Activated CD8-positive, alpha-beta memory T cell treated with anti-CD3 and anti-CD28 coated beads, Interleukin-2, amount 50 U/mL, for 48 hours (primary cell): ENCODE measurements around the gene THEM5.
A peak's percentile ranks its signal among the peaks of the same experiment; 100 is the strongest.
"Not testable (repeated sequence)": the region's sequence is repeated elsewhere in the genome, so short reads cannot be mapped to it uniquely, and the experiment has no call there.

ENCODE experiments used
- DNase-seq: peaks from one replicate; pipeline ENCODE4 v3.0.0-alpha.2; 2020

THEM5 gene, protein sequence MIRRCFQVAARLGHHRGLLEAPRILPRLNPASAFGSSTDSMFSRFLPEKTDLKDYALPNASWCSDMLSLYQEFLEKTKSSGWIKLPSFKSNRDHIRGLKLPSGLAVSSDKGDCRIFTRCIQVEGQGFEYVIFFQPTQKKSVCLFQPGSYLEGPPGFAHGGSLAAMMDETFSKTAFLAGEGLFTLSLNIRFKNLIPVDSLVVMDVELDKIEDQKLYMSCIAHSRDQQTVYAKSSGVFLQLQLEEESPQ

DNA sequence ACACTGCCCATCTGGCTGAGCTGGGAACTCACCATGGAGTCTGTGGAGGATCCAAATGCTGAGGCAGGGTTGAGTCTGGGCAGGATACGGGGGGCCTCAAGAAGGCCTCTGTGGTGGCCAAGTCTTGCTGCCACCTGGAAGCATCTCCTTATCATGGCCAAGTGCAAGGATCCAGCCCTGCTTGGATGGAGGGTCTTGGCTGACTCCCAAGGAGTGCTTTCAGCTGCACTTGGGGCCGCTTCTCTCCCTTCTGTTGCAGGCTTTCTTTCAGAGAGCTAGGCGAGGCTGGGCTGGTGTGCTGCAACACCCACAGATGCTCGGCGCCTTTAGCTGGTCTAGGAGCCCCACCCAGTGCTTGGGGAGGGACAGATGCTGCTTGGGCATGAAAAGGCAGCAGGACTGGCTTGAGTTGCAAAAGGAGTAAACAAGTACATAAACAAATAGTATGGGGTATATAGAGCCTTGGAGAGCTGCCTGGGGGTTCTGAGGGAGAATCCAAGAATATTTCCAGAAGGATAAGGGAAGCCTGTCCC, at the start of gene THEM5:
THEM5 (minus strand) TSS at position 302 of the 533 bp plus-strand sequence; CDS start at position 155, 147 bp downstream.
- peak; percentile 47 for DNase-seq

DNA sequence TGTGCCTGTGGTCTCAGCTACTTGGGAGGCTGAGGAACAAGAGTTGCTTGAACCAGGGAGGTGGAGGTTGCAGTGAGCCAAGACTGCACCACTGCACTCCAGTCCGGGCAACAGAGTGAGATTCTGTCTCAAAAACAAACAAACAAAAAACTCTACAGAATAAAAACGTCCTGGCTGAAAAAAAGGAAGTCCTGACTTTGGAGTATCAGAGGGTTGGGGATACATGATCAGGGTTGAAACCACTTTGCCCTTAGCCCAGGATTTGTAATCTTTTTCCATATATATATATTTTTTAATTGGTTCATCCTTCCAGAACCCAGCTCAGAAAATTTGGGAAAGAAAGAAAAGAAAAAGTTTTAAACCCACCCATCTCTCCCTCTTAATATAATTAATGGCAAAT, 49.3 kb upstream of the THEM5 start:
- no peak for DNase-seq

DNA sequence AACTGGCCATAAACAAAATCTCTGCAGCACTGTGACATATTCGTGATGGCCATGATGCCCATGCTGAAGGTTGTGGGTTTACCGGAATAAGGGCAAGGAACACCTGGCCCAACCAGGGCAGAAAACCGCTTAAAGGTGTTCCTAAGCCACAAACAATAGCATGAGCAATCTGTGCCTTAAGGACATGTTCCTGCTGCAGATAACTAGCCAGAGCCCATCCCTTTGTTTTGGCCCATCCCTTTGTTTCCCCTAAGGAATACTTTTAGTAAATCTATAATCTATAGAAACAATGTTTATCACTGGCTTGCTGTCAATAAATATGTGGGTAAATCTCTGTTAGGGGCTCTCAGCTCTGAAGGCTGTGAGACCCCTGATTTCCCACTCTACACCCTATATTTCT, 47.3 kb upstream of the THEM5 start:
- not testable (repeated sequence) for DNase-seq

DNA sequence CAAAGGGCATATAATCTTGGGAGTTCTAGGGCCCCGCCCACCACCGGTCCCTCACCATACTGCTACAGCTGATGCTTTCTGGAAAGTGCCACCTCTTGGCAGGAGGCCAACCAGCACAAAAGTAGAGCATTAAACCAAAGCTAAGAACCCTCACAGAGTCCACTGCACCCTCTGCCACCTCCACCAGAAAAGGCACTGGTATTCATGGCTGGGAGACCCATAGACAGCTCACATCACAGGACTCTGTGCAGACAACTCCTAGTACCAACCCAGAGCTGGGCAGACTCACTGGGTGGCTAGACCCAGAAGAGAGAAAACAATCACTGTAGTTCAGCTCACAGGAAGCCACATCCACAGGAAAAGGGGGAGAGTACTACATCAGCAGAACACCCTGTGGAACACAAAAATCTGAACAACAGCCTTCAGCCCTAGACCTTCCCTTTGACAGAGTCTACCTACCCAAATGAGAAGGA, 45.0 kb upstream of the THEM5 start:
- peak; percentile 59 for DNase-seq

DNA sequence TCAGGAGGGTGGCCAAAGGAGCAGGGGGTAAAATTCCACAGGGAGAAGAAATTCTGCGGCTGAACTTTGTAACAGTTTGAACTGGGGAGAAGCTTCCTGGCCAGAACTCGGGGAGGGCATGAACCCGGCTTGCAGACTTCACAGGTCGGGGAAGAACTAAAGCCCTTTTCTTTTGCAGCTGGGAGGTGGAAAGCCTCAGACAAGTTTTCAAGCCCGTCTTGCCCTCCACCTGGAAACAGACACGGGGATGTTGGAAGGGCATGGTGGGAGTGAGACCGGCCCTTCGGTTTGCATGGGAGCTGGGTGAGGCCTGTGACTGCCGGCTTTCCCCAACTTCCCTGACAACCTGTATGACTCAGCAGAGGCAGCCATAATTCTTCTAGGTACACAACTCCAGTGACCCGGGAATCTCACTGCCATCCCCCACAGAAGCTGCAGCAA, 44.5 kb upstream of the THEM5 start:
- no peak for DNase-seq

DNA sequence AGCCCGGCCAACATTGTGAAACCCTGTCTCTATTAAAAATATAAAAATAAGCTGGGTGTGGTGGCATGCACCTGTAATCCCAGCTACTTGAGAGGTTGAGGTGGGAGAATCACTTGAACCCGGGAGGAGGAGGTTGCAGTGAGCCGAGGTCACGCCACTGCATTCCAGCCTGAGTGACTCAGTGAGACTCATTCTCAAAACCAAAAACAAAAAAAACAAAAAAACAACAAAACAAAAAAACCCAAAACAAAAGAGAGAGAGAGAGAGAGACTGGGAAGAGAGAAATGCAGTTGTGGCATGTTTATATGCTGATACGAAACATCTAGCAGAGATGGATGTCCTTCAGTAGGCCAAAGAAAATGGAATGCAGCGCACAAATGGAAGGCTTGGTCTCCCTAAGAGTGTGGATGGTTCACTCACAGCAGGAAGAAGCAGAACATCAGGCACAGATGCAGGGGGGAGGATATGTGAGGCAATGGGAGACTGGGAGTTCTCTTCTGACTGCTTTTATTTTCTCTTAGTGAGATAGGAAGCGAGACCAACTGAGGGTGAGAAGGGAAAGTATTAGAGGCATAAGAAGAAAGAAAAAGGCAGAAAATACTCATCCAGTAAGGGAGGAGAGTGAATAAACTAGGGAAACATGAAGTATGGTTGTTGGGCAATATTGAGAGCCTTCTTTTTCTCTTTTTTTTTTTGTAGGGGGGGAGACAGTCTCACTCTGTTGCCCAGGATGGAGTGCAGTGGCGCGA, 39.8 kb upstream of the THEM5 start:
- no peak for DNase-seq

DNA sequence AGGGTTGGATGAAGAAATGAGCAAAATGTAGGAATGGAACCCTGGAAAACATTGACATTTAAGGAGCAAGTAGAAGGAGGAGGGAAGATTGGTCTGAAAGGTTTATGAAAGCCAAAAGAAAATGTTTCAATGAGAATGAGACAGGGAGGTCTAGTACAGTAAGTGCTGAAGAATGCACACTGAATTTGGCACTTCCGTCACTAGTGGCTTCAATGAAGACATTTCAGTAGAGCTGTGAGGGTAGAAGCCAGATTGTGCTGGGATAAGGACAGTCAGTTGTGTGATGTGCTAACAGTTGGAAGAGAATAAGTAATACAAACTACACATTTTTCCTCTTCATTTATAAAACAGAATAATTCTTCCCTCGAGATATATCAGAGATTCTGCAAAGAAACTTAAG, 38.7 kb upstream of the THEM5 start:
- DNase-seq: no peak

DNA sequence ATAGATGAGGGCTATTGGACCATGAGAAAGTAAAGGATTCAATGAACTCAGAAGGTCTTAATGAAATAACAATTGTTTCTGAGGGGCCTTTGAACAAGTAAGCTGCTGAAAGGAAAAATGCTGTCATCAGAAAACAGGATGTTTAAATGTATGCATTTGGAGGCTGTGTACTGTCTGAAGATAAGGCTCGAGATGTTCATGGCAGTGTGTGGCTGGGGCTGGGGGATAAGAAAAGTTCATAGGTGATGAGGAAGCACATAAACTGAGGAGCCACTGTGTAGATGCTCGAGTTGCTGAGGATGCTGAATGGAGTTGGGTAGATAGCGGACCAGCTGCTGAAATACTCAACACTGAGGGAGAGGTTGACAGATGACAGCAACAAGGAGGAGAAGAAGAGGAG, 38.0 kb upstream of the THEM5 start:
- DNase-seq: no peak

DNA sequence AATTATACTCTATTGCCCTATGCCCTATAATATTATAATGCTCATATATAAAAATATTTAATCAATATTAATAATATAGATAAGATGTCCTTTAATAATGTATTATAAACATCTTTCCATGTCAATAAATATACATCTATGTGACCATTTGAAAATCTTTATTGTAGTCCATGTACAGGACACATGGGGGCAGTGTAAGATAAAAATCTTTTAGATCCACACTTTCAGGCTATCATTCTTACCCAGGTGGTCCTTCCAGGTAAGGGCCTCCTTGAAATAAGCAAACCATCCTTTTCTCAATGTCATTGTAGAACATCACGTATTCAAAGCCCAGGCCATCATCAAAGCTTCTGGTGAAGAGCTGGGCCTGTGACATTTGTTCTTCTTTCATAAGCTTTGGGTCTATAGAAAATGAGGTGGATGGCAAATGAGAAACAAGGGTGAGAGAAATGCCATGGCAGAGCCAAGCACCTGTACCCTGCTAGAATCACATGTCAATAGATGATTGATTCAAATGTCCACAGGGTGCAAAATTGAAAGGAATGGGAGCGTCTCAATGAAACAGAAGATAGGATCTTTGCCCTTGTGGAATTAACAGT, 35.6 kb upstream of the THEM5 start:
- no peak for DNase-seq

DNA sequence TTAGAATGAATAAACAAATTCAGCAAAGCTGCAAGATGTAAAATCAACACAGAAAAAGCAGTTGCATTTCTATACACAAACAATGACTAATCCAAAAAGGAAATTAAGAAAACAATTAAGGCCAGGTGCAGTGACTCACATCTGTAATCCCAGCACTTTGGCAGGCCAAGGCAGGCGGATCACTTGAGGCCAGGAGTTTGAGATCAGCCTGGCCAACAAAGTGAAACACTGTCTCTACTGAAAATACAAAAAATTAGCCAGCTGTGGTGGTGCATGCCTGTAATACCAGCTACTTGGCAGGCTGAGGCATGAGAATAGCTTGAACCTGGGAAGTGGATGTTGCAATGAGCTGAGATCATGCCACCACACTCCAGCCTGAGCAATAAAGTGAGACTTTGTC, 33.5 kb upstream of the THEM5 start:
- no peak for DNase-seq

DNA sequence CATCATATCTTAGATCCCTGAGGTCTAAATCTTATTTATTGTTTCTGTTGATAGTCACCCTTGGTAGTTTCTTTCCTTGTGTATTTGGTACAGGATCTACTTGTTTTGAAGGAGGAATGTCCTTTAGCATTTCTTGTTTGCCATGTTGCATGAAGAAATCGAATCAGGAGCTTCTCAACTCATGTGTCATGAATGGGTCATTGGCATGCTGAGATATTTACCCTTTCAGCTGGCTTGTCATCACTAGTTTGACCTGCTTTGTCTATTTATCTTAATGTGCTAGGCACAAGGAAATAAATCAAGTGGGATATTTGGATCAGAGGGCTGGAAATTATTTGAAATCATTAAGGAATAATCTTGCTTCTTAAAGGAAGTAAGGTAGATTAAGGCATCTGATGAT, 32.0 kb upstream of the THEM5 start:
- no peak for DNase-seq

DNA sequence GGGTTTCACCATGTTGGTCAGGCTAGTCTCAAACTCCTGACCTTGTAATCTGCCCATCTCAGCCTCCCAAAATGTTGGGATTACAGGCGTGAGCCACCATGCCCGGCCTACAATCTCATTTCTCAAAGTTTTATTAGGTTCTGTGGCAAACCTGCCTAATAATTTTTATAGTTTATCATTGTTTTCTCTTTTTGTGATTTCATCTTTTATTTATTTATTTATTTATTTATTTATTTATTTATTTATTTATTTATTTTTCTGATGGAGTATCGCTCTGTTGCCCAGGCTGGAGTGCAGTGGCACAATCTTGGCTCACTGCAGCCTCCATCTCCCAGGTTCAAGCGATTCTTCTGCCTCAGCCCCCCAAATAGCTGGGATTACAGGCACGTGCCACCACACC, 31.4 kb upstream of the THEM5 start:
- not testable (repeated sequence) for DNase-seq

DNA sequence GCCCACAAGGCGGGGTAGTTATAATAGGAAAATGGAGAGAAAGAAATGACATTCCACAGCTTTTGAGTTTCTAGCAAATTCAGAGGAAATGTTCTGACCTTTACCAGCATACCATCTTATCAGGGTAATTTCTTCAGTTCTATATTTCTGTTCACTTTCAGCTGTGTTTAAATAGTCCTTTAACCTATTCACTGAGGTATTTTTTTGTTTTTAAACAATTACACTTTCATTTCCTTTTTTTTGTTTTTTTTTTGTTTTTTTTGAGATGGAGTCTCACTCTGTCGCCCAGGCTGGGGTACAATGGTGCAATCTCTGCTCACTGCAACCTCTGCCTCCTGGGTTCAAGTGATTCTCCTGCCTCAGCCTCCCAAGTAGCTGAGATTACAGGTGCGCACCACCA, 30.9 kb upstream of the THEM5 start:
- not testable (repeated sequence) for DNase-seq

DNA sequence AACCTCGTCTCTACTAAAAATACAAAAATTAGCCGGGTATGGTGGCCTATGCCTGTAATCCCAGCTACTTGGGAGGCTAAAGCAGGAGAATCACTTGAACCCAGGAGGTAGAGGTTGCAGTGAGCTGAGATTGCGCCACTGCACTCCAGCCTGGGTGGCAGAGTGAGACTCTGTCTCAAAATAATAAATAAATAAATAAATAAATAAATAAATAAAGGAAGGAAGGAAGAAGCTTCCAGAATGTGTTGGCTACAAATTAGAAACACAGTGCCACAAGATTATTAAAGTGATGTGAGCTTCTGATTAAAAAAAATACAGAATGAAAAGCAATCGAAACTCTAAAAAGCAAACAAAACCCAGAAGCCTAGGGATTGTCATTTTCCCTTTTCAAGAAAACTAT, 30.4 kb upstream of the THEM5 start:
- not testable (repeated sequence) for DNase-seq

DNA sequence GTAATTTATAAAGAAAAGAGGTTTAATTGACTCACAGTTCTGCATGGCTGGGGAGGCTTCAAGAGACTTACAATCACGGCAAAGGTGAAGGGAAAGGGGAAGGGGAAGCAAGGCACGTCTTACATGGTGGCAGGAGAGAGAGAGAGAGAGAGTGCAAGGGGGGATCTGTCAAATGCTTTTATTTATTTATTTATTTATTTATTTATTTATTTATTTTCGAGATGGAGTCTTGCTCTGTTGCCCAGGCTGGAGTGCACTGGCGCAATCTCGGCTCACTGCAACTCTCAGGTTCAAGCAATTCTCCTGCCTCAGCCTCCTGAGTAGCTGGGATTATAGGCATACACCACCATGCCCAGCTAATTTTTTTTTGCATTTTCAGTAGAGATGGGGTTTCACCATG, 29.4 kb upstream of the THEM5 start:
- DNase-seq: not testable (repeated sequence)

DNA sequence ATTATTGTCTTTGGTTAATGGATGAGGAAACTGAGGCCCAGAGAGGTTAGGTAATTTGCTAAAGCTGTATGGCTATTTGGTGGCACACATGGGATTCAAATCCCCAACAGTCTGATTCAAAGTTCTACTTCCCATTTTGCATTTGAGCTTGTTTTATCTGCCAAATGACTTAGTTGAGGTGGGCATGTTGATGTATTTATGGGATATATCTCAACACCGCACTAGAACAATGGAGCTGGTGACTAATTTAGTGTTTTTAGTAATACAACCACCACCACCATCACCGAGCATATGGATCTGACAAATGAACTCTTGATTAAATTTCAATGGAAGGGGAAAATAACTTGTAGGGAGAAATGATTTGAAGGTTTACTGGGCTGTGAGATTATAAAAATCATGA, 29.0 kb upstream of the THEM5 start:
- no peak for DNase-seq

DNA sequence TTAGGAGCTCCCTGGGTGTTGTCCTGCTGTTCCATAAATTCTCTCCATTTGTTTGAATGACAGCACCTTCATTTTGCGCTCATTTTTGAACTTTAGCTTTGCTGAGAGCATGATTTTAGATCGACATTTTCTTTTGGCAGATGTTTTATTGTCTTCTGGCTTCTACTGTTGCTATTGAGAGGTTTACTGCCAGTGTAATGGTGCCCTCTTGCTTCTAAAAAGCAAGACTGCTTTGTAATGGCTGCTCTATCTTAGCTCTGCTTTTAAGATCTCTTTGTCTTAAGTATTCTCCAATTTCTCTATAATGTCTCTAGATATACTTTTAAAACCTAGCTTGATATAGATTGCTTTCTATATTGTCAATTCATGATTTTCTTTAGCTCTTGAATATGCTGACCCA, 28.0 kb upstream of the THEM5 start:
- DNase-seq: no peak

DNA sequence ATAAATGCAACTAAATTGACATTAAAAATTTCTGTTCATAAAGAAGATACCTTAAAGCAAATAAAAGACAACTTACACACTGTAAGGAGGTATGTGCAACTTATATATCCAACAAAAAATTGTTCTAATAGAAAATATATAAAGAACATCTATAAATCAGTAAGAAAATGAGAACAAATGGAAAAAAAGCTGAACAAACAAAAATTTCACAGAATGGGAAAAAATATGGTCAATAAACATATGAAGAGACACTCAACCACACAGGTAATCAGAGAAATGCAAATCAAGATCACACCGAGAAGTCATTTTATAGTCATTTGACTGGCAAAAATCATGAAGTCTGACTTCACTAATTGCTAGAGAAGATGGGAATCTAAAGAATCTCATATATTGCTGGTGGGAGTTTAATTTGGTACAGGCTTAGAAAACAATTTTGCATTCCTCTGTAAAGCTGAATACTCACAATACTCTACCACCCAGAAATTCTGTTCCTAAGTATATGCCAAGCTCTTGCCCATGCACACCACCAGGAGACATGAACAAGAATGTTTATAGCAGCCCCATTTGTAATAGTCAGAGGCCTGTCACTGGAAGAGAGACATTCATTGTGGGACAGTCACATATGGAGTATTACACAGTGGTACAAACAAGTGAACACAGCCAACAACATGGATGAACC, 22.0 kb upstream of the THEM5 start:
- no peak for DNase-seq

DNA sequence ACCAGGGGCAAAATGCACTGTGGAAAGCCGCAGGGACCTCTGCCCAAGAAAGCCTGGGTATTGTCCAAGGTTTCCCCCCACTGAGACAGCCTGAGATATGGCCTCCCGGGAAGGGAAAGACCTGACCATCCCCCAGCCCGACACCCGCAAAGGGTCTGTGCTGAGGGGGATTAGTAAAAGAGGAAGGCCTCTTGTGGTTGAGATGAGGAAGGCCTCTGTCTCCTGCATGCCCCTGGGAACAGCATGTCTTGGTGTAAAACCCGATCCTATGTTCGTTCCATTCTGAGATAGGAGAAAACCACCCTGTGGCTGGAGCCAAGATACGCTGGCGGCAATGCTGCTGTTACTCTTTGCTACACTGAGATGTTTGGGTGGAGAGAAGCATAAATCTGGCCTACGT, 19.3 kb upstream of the THEM5 start:
- not testable (repeated sequence) for DNase-seq

DNA sequence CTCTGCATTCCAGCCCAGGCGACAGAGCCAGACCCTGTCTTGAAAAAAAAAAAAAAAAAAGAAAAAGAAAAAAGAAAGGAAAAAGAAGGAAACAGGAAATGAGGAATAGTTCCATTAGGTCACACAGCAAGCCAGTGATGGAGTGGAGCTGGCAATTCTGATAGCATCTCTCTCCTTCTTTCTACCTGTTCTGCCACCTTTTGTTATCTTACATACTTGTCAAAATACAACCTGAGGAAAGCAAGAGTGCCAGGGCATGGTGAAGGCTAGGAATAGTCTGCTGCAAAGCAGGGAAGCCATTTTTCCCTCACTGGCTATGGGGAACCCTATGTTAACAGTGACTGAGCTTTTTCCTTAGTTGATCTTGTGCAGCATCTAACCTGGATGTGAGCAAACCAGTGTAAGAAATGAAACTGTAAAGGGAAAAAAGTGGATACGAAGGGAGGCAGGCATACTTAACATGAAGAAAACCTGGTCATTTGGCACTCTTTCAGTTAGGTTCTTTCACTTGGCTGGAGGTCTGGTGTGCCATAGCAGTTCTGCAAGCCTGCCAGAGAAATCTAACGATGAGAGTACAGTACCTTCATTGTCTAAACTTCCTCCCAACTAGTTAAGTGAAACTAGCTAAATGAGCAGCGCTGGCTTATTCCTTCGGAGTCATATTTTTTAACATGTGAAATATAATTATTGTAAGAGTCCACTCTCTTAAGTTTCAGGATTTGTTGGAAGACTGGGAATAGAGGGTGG, 17.9 kb upstream of the THEM5 start:
- no peak for DNase-seq

DNA sequence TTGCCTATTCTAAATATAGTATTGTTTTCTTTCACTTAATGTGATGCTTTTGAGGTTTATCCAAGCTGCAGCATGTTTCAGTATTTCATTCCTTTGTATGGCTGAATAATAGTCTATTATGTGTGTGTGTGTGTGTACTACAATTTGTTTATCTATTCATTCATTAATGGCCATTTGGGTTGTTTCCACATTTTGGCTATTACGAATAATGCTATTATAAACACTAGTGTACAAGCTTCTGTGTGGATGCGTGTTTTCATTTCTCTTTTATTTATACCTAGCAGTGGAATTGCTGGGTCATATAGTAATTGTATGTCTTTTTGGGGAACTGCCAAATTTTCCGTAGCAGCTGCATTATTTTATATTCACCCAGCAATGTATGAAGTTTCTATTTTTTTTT, 15.0 kb upstream of the THEM5 start:
- DNase-seq: no peak

DNA sequence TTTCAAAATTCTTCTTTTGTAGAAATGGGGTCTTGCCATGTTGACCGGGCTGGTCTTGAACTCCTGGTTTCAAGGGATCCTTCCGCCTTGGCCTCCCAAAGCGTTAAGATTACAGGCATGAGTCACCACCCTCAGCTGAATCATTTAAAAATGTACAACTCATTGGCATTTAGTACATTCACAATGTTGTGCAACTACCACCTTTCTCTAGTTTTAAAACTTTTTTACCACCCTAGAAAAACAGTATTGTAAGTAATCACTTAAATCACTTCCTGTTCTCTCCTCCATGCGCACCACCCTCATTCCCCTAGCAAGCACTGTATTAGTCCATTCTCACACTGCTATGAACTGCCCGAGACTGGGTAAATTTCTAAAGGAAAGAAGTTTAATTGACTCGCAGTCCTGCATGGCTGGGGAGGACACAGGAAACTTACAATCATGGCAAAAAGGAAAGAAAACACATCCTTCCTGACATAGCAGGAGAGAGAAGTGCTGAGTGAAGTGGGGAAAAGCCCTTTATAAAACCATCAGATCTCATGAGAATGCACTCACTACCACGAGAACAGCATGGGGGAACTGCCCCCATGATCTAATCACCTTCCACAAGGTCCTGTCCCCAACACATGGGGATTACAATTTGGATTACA, 14.4 kb upstream of the THEM5 start:
- no peak for DNase-seq
